H9 (cell line): Measurements from ENCODE around the gene GPR160. TPM values are rescaled to one million over a fixed set of nuclear protein-coding genes. Genes with fewer than 3 reads are reported as not detected.

Source experiments
- DNase-seq: peaks from one replicate; pipeline ENCODE4 v3.0.0-alpha.2; 2017
- H2AFZ ChIP-seq: one replicate; pipeline ENCODE4 v1.6.1; 2013; ENCODE audit warnings: mild to moderate bottlenecking, low read length, control low read depth, moderate library complexity
- H2AK5ac ChIP-seq: 2 replicates; pipeline ENCODE4 v1.6.1; 2013; ENCODE audit warnings: low read length, control low read depth, mixed read lengths; ENCODE audit not compliant: insufficient read length
- H2BK120ac ChIP-seq: one replicate; pipeline ENCODE4 v1.6.1; 2013; ENCODE audit warnings: low read depth, mild to moderate bottlenecking, low read length, control low read depth, inconsistent platforms; ENCODE audit not compliant: poor library complexity, severe bottlenecking
- H2BK12ac ChIP-seq: 2 replicates; pipeline ENCODE4 v1.6.1; 2013; ENCODE audit warnings: low read length, control low read depth, mixed read lengths, low read depth; ENCODE audit not compliant: insufficient read length
- H2BK15ac ChIP-seq: 2 replicates; pipeline ENCODE4 v1.6.1; 2013; ENCODE audit warnings: low read depth, low read length, control low read depth
- H2BK20ac ChIP-seq: one replicate; pipeline ENCODE4 v1.6.1; 2013; ENCODE audit warnings: low read depth, mild to moderate bottlenecking, low read length, control low read depth, inconsistent platforms; ENCODE audit not compliant: poor library complexity, severe bottlenecking
- H2BK5ac ChIP-seq: 2 replicates; pipeline ENCODE4 v1.6.1; 2013; ENCODE audit warnings: low read length, control low read depth, mixed read lengths; ENCODE audit not compliant: insufficient read length
- H3K14ac ChIP-seq: 2 replicates; pipeline ENCODE4 v1.6.1; 2013; ENCODE audit warnings: low read length, control low read depth; ENCODE audit not compliant: insufficient read depth
- H3K18ac ChIP-seq: 2 replicates; pipeline ENCODE4 v1.6.1; 2013; ENCODE audit warnings: low read depth, mild to moderate bottlenecking, mixed read lengths, low read length, control low read depth; ENCODE audit not compliant: insufficient read length
- H3K23ac ChIP-seq: 2 replicates; pipeline ENCODE4 v1.6.1; 2013; ENCODE audit warnings: low read length, control low read depth, mixed read lengths, low read depth; ENCODE audit not compliant: insufficient read length
- H3K23me2 ChIP-seq: 2 replicates; pipeline ENCODE4 v1.6.1; 2013; ENCODE audit warnings: low read depth, mild to moderate bottlenecking, mixed read lengths, low read length, control low read depth; ENCODE audit not compliant: insufficient read length, poor library complexity, severe bottlenecking
- H3K27ac ChIP-seq: 2 replicates; pipeline ENCODE4 v1.5.1; 2013; ENCODE audit warnings: low read length, control low read depth, mixed read lengths, low read depth; ENCODE audit not compliant: insufficient read length
- H3K27me3 ChIP-seq: 2 replicates; pipeline ENCODE4 v1.6.1; 2013; ENCODE audit warnings: low read length, control low read depth, inconsistent platforms; ENCODE audit not compliant: insufficient read depth
- H3K4ac ChIP-seq: 2 replicates; pipeline ENCODE4 v1.6.1; 2013; ENCODE audit warnings: low read depth, mild to moderate bottlenecking, control low read depth, inconsistent platforms, low read length, moderate library complexity
- H3K4me1 ChIP-seq: 2 replicates; pipeline ENCODE4 v1.6.1; 2013; ENCODE audit warnings: low read length, control low read depth, inconsistent platforms; ENCODE audit not compliant: insufficient read depth
- H3K4me2 ChIP-seq: 2 replicates; pipeline ENCODE4 v1.6.1; 2013; ENCODE audit warnings: low read length, control low read depth, mixed read lengths; ENCODE audit not compliant: insufficient read length, insufficient read depth
- H3K56ac ChIP-seq: 2 replicates; pipeline ENCODE4 v1.6.1; 2013; ENCODE audit warnings: low read depth, mild to moderate bottlenecking, mixed read lengths, low read length, control low read depth; ENCODE audit not compliant: insufficient read length
- H3K79me1 ChIP-seq: 2 replicates; pipeline ENCODE4 v1.6.1; 2013; ENCODE audit warnings: low read depth, mild to moderate bottlenecking, moderate library complexity, low read length, control low read depth, inconsistent platforms; ENCODE audit not compliant: insufficient read depth, poor library complexity, severe bottlenecking
- H3K79me2 ChIP-seq: 2 replicates; pipeline ENCODE4 v1.6.1; 2013; ENCODE audit warnings: low read length, control low read depth, inconsistent platforms; ENCODE audit not compliant: insufficient read depth
- H3K9ac ChIP-seq: 2 replicates; pipeline ENCODE4 v1.6.1; 2013; ENCODE audit warnings: low read length, control low read depth, mixed read lengths; ENCODE audit not compliant: insufficient read length; ENCODE audit errors: extremely low read depth
- H3K9me3 ChIP-seq: one replicate; pipeline ENCODE4 v1.6.1; 2013; ENCODE audit warnings: low read depth, low read length, inconsistent platforms; ENCODE audit not compliant: control insufficient read depth
- H3T11ph ChIP-seq: one replicate; pipeline ENCODE4 v1.6.1; 2013; ENCODE audit warnings: mild to moderate bottlenecking, low read length, control low read depth, inconsistent platforms
- H4K20me1 ChIP-seq: one replicate; pipeline ENCODE4 v1.6.1; 2013; ENCODE audit not compliant: control insufficient read depth, insufficient read length, insufficient read depth
- H4K5ac ChIP-seq: 2 replicates; pipeline ENCODE4 v1.6.1; 2013; ENCODE audit warnings: low read depth, mild to moderate bottlenecking, mixed read lengths, low read length, control low read depth; ENCODE audit not compliant: insufficient read length
- H4K8ac ChIP-seq: replicated peaks from 2 replicates; pipeline ENCODE4 v1.6.1; 2013; ENCODE audit warnings: low read length, control low read depth, mixed read lengths, low read depth; ENCODE audit not compliant: insufficient read length
- H4K91ac ChIP-seq: 2 replicates; pipeline ENCODE4 v1.6.1; 2013; ENCODE audit warnings: low read depth, mild to moderate bottlenecking, moderate library complexity, mixed read lengths, low read length, control low read depth; ENCODE audit not compliant: insufficient read length
- H3K27ac Mint-ChIP-seq, 3 experiments: 2 replicates in 2 of 3; 3 replicates in 1 of 3; pipeline ENCODE4 v1.8.0; 2020 to 2021; ENCODE audit warnings: mixed read lengths in 3 of 3, mild to moderate bottlenecking in 1 of 3, moderate library complexity in 1 of 3
- H3K27me3 Mint-ChIP-seq: 2 replicates; pipeline ENCODE4 v1.8.0; 2021; ENCODE audit warnings: low read depth, mild to moderate bottlenecking, moderate library complexity, mixed read lengths
- H3K36me3 Mint-ChIP-seq, 3 experiments: 2 replicates in 2 of 3; 3 replicates in 1 of 3; pipeline ENCODE4 v1.8.0; 2020 to 2021; ENCODE audit warnings: low read depth in 3 of 3, mixed read lengths in 3 of 3; ENCODE audit not compliant: insufficient read depth in 1 of 3
- H3K4me1 Mint-ChIP-seq, 2 experiments: 2 replicates each; pipeline ENCODE4 v1.8.0; 2020; ENCODE audit warnings: mixed read lengths in 2 of 2
- H3K4me3 Mint-ChIP-seq, 2 experiments: 2 replicates in 1 of 2; 3 replicates in 1 of 2; pipeline ENCODE4 v1.8.0; 2020 to 2021; ENCODE audit warnings: mild to moderate bottlenecking in 2 of 2, mixed read lengths in 2 of 2, moderate library complexity in 1 of 2
- H3K9me3 Mint-ChIP-seq, 2 experiments: 2 replicates in 1 of 2; 3 replicates in 1 of 2; pipeline ENCODE4 v1.8.0; 2020; ENCODE audit warnings: mild to moderate bottlenecking in 2 of 2, mixed read lengths in 2 of 2, moderate library complexity in 1 of 2
- WGBS: extraction: QIAGEN DNeasy Blood & Tissue Kit; methylation state at CpG from one replicate; pipeline ENCODE4 v1.1.7; 2013; ENCODE audit warnings: missing lambda C conversion rate, low lambda C conversion rate, mixed read lengths; ENCODE audit not compliant: insufficient read length; ENCODE audit errors: extremely low coverage; 5-methylcytosine and 5-hydroxymethylcytosine counted together
- total RNA-seq: library from RNA; stranded (reverse); gene quantifications from 2 replicates; pipeline ENCODE4 v1.2.1, GENCODE V29; 2021
- TF ChIP-seq, protein P1 (sequence below): fragments of 200-600 bp; sonication (generic); conservative IDR thresholded peaks from 3 replicates; pipeline ENCODE4 v1.8.0; 2021; ENCODE audit warnings: antibody characterized with exemption, mild to moderate bottlenecking

The GPR160 gene
- total RNA-seq, 1 experiment from 2014 or later: 14.1 TPM

DNA sequence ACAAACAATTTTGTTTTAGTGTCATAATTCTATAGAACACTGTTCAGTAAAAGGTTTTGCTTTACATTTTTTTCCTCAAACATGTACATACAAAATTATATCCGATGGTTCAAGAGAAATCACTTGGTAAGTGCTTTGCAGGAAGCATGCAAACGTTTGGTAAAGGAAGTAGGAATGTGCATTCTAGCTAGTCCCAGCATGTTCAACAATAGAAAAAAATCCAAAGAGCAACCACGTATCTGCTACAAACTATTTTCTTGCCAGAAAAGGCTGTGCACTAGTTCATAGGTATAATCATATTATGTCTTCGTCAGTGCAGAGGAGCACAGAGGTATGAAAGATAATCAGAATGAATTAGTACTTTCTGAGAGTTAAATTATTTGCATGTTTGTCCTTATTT, 58.0 kb downstream of the GPR160 start:
- no peak overlapping the region for H2AFZ ChIP-seq

More for the DNA sequence above, 58.0 kb downstream of the GPR160 start:
- Histone ChIP-seq H3K9ac (no peak overlapping the region), H2BK120ac (no peak overlapping the region), H4K8ac (no peak overlapping the region), H2BK20ac (no peak overlapping the region), H3K79me1 (no peaks in the 10 kb centered on the region), H3K18ac (no peak overlapping the region), H3K4ac (no peak overlapping the region), H3K27me3 (no peaks in the 10 kb centered on the region), H3K9me3 (no peaks in the 10 kb centered on the region), H3K23ac (no peak overlapping the region), H2BK12ac (no peak overlapping the region), H3T11ph (no peak overlapping the region), H4K5ac (no peak overlapping the region), H3K4me2 (no peak overlapping the region), H2BK15ac (no peak overlapping the region), H3K56ac (no peak overlapping the region), H2BK5ac (no peak overlapping the region), H3K14ac (no peak overlapping the region), H3K23me2 (no peaks in the 10 kb centered on the region), H3K4me1 (no peaks in the 10 kb centered on the region), H4K91ac (no peak overlapping the region), H3K27ac (no peak overlapping the region), H3K79me2 (no peaks in the 10 kb centered on the region), H4K20me1 (no peaks in the 10 kb centered on the region), H2AK5ac (no peak overlapping the region)
- H3K9me3 Mint-ChIP-seq: no peaks in the 10 kb centered on the region
- H3K27ac Mint-ChIP-seq: no peak overlapping the region
- DNase-seq: no peak
- WGBS: no CpG with 5 or more reads among the region's 4 CpGs
- no peaks in the 10 kb centered on the region for H3K4me1 Mint-ChIP-seq
- TF ChIP-seq, protein P1, sequence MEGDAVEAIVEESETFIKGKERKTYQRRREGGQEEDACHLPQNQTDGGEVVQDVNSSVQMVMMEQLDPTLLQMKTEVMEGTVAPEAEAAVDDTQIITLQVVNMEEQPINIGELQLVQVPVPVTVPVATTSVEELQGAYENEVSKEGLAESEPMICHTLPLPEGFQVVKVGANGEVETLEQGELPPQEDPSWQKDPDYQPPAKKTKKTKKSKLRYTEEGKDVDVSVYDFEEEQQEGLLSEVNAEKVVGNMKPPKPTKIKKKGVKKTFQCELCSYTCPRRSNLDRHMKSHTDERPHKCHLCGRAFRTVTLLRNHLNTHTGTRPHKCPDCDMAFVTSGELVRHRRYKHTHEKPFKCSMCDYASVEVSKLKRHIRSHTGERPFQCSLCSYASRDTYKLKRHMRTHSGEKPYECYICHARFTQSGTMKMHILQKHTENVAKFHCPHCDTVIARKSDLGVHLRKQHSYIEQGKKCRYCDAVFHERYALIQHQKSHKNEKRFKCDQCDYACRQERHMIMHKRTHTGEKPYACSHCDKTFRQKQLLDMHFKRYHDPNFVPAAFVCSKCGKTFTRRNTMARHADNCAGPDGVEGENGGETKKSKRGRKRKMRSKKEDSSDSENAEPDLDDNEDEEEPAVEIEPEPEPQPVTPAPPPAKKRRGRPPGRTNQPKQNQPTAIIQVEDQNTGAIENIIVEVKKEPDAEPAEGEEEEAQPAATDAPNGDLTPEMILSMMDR: no peak
- no peaks in the 10 kb centered on the region for H3K27me3 Mint-ChIP-seq
- H3K4me3 Mint-ChIP-seq: no peak overlapping the region
- peaks cover 5 to 58% (median 24%) of the 10 kb centered on the region in 3 experiments; a peak in 5 of 7 replicates for H3K36me3 Mint-ChIP-seq
